Endodermal cell (in vitro differentiated cells): ENCODE measurements around the gene GPX5. TPM values are rescaled to one million over a fixed set of nuclear protein-coding genes. Genes with fewer than 3 reads are reported as not detected.

ENCODE experiments used
- DNase-seq: peaks from one replicate; pipeline ENCODE4 v3.0.0-alpha.2; 2017
- H3K27ac ChIP-seq: 2 replicates; pipeline ENCODE4 v1.5.1; 2013; ENCODE audit warnings: mild to moderate bottlenecking, low read depth, low read length, moderate library complexity
- H3K27me3 ChIP-seq: 2 replicates; pipeline ENCODE4 v1.6.1; 2013; ENCODE audit warnings: mild to moderate bottlenecking, low read length, moderate library complexity; ENCODE audit not compliant: insufficient read depth, control insufficient read depth, poor library complexity, severe bottlenecking
- H3K36me3 ChIP-seq: 2 replicates; pipeline ENCODE4 v1.7.0; 2013; ENCODE audit warnings: mild to moderate bottlenecking, low read length, moderate library complexity; ENCODE audit not compliant: control insufficient read depth, insufficient read depth
- H3K4me1 ChIP-seq: one replicate; pipeline ENCODE4 v1.7.0; 2013; ENCODE audit warnings: low read length; ENCODE audit not compliant: control insufficient read depth, insufficient read depth
- H3K4me3 ChIP-seq: 2 replicates; pipeline ENCODE4 v1.5.1; 2013; ENCODE audit warnings: mild to moderate bottlenecking, low read length, moderate library complexity
- H3K9ac ChIP-seq: 2 replicates; pipeline ENCODE4 v1.6.1; 2013; ENCODE audit warnings: mild to moderate bottlenecking, low read length, moderate library complexity; ENCODE audit not compliant: poor library complexity, severe bottlenecking; ENCODE audit errors: extremely low read depth
- H3K9me3 ChIP-seq: 2 replicates; pipeline ENCODE4 v1.6.1; 2013; ENCODE audit warnings: mild to moderate bottlenecking, low read length, moderate library complexity; ENCODE audit not compliant: control insufficient read depth
- H3K27ac Mint-ChIP-seq: 2 replicates; pipeline ENCODE4 v1.8.0; 2020; ENCODE audit warnings: mixed read lengths
- H3K27me3 Mint-ChIP-seq: 2 replicates; pipeline ENCODE4 v1.8.0; 2021; ENCODE audit warnings: mild to moderate bottlenecking, mixed read lengths; ENCODE audit not compliant: insufficient read depth
- H3K36me3 Mint-ChIP-seq: 2 replicates; pipeline ENCODE4 v1.8.0; 2020; ENCODE audit warnings: low read depth, mixed read lengths
- H3K4me1 Mint-ChIP-seq: 2 replicates; pipeline ENCODE4 v1.8.0; 2020; ENCODE audit warnings: mixed read lengths
- H3K4me3 Mint-ChIP-seq: 2 replicates; pipeline ENCODE4 v1.8.0; 2020; ENCODE audit warnings: mild to moderate bottlenecking, moderate library complexity, mixed read lengths
- H3K9me3 Mint-ChIP-seq: 2 replicates; pipeline ENCODE4 v1.8.0; 2020; ENCODE audit warnings: mild to moderate bottlenecking, mixed read lengths
- CTCF ChIP-seq: fragments of 200-600 bp; sonication (generic); conservative IDR thresholded peaks from 2 replicates; pipeline ENCODE4 v1.5.0; 2021; ENCODE audit warnings: antibody characterized with exemption, mild to moderate bottlenecking
- WGBS, 2 experiments: methylation state at CpG; one replicate each; pipeline versions ENCODE4 v1.1.5 to v1.1.7; 2013; ENCODE audit warnings: missing lambda C conversion rate in 2 of 2, mixed read lengths in 1 of 2; ENCODE audit not compliant: insufficient coverage in 1 of 2, insufficient read length in 1 of 2; 5-methylcytosine and 5-hydroxymethylcytosine counted together
- total RNA-seq, 2 donors: library from RNA; stranded (reverse); fragmentation: NEBNext Ultra II Directional in 1 of 2; extraction: Animal tissue kit (Norgen Biotek cat#: 25700) in 1 of 2; gene quantifications; 2 replicates in 1 of 2; 3 replicates in 1 of 2; pipeline ENCODE4 v1.2.1, GENCODE V29; 2021

GPX5 gene
- total RNA-seq, 2 donors from 2014 or later, result not detected

DNA sequence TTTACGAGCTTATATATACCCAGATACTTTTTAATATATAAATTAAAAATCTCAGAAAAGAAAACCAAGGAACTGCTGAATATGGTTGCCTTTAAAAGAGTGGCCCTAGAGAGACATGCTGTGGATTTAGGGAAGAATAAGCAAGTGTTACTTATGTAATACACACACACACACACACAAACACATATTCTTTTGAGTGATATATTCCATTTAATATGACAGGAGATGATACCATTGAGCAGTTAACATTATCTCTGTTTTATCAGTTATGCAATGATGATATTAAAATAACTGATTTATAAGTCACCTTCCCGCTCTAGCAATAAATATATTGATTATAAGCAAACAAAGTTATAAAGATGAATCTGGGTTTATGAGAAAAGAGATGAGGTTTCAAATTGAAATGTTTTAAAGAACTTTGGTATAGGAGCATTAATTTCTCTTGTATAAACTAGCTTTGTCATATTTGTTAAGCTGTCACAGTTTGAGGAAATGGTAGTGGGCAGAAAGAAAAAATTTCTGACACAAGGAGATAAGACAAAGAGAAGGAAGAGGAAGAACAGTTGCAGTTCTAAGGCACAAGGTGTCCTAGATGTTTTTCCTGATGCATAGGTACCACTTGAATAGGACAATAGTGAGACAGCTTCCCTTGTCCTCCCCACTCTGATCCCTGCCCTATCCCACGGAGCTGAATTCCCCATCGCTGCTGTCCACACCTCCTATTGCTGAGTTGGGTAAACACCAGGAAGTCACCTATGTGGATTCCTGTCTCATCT is 26.4 kb downstream of the GPX5 start:
- H3K36me3 Mint-ChIP-seq, result no peaks in the 10 kb centered on the region
- Histone ChIP-seq H3K9ac (no peak overlapping the region), H3K27ac (no peak overlapping the region), H3K36me3 (no peaks in the 10 kb centered on the region), H3K9me3 (no peaks in the 10 kb centered on the region), H3K4me1 (peaks cover 5% of the 10 kb centered on the region), H3K4me3 (no peak overlapping the region), H3K27me3 (peaks cover 29% of the 10 kb centered on the region)
- H3K27me3 Mint-ChIP-seq, result peaks cover 66% of the 10 kb centered on the region
- H3K4me3 Mint-ChIP-seq, result no peak overlapping the region
- no peak for TF ChIP-seq CTCF
- no peaks in the 10 kb centered on the region for H3K9me3 Mint-ChIP-seq
- 70 to 80% methylated on average over 1 to 2 of the region's 4 CpGs for WGBS, 2 experiments
- DNase-seq, result no peak
- H3K27ac Mint-ChIP-seq, result no peak overlapping the region
- H3K4me1 Mint-ChIP-seq, result peaks cover 13% of the 10 kb centered on the region

DNA sequence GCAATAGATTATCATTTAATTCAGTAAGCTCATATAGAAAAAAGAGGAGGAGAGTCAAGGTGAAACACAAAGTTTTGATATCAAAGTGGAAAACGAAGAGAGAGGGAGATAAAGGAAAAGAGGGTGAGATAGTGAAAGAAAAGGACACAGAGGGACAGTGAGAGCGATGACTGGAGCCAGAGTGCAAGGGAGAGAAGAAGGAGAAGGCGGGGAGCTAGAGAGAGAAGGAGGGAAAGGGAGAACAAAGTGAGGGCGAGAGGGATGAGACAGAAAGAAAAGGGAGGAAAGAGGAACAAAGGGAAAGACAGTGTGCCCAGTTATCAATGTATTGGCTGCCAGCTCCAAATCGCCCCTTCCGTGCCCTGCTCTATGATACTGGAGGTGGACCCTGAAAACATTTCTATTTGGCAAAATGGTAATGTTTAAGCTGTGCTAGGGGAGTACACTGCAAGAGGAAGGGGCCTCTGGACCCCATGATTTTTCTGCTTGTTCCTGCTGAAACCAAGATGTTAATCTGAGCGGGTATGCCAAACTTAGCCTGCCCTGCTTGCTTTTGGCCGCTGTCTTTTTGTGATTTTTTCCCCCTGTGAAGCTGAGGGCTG is 27.8 kb downstream of the GPX5 start:
- no peak for TF ChIP-seq CTCF
- Histone ChIP-seq H3K27ac (no peak overlapping the region), H3K9ac (no peak overlapping the region), H3K9me3 (no peaks in the 10 kb centered on the region), H3K4me1 (peaks cover 5% of the 10 kb centered on the region), H3K27me3 (peaks cover 29% of the 10 kb centered on the region), H3K4me3 (no peak overlapping the region), H3K36me3 (no peaks in the 10 kb centered on the region)
- H3K36me3 Mint-ChIP-seq, result no peaks in the 10 kb centered on the region
- no peak overlapping the region for H3K27ac Mint-ChIP-seq
- H3K9me3 Mint-ChIP-seq, result no peaks in the 10 kb centered on the region
- H3K4me3 Mint-ChIP-seq, result peak overlapping the region; percentile 36
- H3K27me3 Mint-ChIP-seq, result peaks cover 73% of the 10 kb centered on the region
- DNase-seq, result no peak
- WGBS, 2 experiments, result 84 to 86% methylated on average over 8 of the region's 8 CpGs
- peaks cover 13% of the 10 kb centered on the region for H3K4me1 Mint-ChIP-seq

DNA sequence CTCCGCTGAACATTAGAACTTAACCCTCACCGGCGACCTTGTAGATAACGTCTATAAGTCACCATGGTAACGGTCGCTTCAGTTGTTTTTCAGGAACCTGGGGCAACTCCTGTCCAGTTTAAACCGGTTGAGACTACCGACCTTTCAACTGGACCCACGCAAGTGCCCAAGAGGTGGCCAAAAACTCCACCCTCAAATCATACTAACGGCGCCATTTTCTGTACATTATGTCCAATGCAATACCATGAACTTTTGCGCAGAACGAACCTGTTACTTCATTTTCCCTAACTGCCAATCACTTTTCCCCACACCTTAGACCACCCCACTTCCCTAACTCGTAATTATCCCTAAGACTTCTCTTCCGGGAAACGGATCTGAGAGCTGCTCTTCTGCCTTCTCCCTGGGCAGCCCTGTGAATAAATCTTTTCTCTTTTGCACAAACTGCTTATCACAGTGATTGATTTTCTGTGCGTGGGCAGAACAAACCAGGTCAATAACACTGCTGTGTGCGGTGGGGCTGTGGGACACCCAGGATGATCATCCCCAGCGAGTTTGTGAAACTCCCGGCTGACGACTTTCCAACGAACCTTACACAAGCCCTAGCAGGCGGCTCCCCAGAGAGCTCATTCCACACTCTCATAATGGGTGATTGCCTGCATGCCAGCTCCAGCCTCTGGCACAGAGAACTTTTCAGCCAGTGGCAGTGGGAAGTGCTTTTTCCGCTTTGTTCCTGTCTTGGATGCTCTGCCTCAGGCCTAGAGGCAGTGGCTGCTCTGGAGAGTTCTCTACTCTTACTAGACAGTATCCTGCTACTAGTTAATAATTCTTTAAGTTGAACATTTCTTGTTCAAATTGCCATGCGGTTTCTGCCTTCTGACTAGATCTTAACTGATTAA is 28.6 kb downstream of the GPX5 start:
- no peak overlapping the region for H3K27ac ChIP-seq
- Mint-ChIP-seq H3K27me3 (peaks cover 74% of the 10 kb centered on the region), H3K27ac (no peak overlapping the region), H3K4me3 (peak overlapping the region; percentile 36), H3K36me3 (no peaks in the 10 kb centered on the region), H3K4me1 (peaks cover 13% of the 10 kb centered on the region), H3K9me3 (no peaks in the 10 kb centered on the region)
- no peak for DNase-seq
- no peak overlapping the region for H3K9ac ChIP-seq
- no peaks in the 10 kb centered on the region for H3K9me3 ChIP-seq
- 79 to 80% methylated on average over 22 to 25 of the region's 25 CpGs for WGBS, 2 experiments
- no peaks in the 10 kb centered on the region for H3K36me3 ChIP-seq
- no peak for TF ChIP-seq CTCF
- H3K27me3 ChIP-seq, result peaks cover 29% of the 10 kb centered on the region
- no peak overlapping the region for H3K4me3 ChIP-seq
- H3K4me1 ChIP-seq, result peaks cover 5% of the 10 kb centered on the region
